BJ (cell line): ENCODE results near the gene APOC1. TPM values are rescaled to one million over a fixed set of nuclear protein-coding genes. Genes with fewer than 3 reads are reported as not detected.

ENCODE experiments used
- CTCF ChIA-PET: fragments of 350-600 bp; formaldehyde crosslinking; extraction: SDS; loops from one replicate; lab custom pipeline; 2021; ENCODE audit warnings: antibody characterized with exemption, inconsistent platforms; lab: Yijun Ruan, JAX
- POLR2A ChIA-PET: fragments of 300-600 bp; sonication (Branson Sonifier 250); formaldehyde crosslinking; extraction: SDS; loops from one replicate; lab custom pipeline; 2021; ENCODE audit warnings: antibody characterized with exemption; lab: Charles Lee
- DNase-seq: peaks from one replicate; pipeline ENCODE4 v3.0.0-alpha.2; 2011; ENCODE audit warnings: low read depth
- H3K27me3 ChIP-seq: 2 replicates; pipeline ENCODE4 v1.6.0; 2011; ENCODE audit warnings: low read length; ENCODE audit not compliant: control insufficient read depth, insufficient read depth
- H3K36me3 ChIP-seq: 2 replicates; pipeline ENCODE4 v1.5.1; 2011; ENCODE audit warnings: low read length; ENCODE audit not compliant: control insufficient read depth, insufficient read depth
- H3K4me3 ChIP-seq: 2 replicates; pipeline ENCODE4 v1.5.1; 2011; ENCODE audit warnings: low read depth, mild to moderate bottlenecking, control low read depth, low read length
- CTCF ChIP-seq: IDR thresholded peaks from 2 replicates; pipeline ENCODE4 v1.5.1; 2011; ENCODE audit warnings: low read depth, mild to moderate bottlenecking, control low read depth, inconsistent platforms, low read length, moderate library complexity; ENCODE audit not compliant: insufficient read depth
- polyA plus RNA-seq: library from polyadenylated mRNA; depleted of rRNA; stranded (reverse); fragments of >200 nt; gene quantifications from 2 replicates; pipeline ENCODE4 v1.2.3, GENCODE V29; 2011

APOC1 gene
- polyA plus RNA-seq, 1 experiment = 4.9 TPM

DNA sequence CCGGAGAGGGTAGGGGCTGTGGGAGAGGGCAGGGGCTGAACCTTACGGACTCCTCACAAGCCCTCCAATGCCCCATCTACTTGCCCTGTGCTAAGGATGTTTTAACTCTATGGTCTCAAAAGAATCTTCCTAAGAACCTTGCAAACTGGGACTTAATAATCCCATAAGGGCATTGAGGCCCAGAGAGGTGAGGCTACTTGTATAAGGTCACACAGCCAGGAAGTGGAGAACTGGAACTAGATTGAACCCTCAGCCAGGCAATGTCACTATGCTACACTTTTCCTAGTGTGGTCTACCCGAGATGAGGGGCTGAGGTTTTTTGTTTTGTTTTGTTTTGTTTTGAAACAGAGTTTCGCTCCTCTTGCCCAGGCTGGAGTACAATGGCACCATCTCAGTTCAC is 17.1 kb downstream of the APOC1 start:
- ChIA-PET POLR2A (no interaction called here), CTCF (interaction anchor here (1.0 kb wide), 1 partner anchor 28 kb away, joined by 3 read pairs; no protein-coding TSS in a partner anchor)
- no peak for DNase-seq
- no peak overlapping the region for H3K4me3 ChIP-seq
- TF ChIP-seq CTCF = no peak
- H3K36me3 ChIP-seq = no peaks in the 10 kb centered on the region
- no peaks in the 10 kb centered on the region for H3K27me3 ChIP-seq

GRCh38 chr19:44939668-44940067 is 25.3 kb downstream of the APOC1 start:
- H3K27me3 ChIP-seq = no peaks in the 10 kb centered on the region
- ChIA-PET CTCF (no interaction called here), POLR2A (no interaction called here)
- H3K4me3 ChIP-seq = no peak overlapping the region
- H3K36me3 ChIP-seq = no peaks in the 10 kb centered on the region
- no peak for DNase-seq
- TF ChIP-seq CTCF = no peak

GRCh38 chr19:44942067-44942571 is 27.7 kb downstream of the APOC1 start, which contains the start of gene APOC4:
TSS of gene APOC4 (plus strand) at chr19:44942237. CDS start at chr19:44942278, 41 bp downstream.
- H3K4me3 ChIP-seq = no peak within 1 kb of the TSS
- ChIA-PET POLR2A (no interaction called here), CTCF (interaction anchor here (1.1 kb wide), 1 partner anchor 38 kb away, joined by 3 read pairs; no protein-coding TSS in a partner anchor)
- TF ChIP-seq CTCF = no peak
- no peak for DNase-seq
- H3K27me3 ChIP-seq = no peaks in the 10 kb centered on the region
- H3K36me3 ChIP-seq = no peaks in the 10 kb centered on the region

- ChIA-PET POLR2A (no interaction called here), CTCF (no interaction called here)
- no peak for DNase-seq
- no peak for TF ChIP-seq CTCF
- H3K4me3 ChIP-seq = no peak overlapping the region
- no peaks in the 10 kb centered on the region for H3K27me3 ChIP-seq
- no peaks in the 10 kb centered on the region for H3K36me3 ChIP-seq
These were observed 29.4 kb downstream of the APOC1 start for GRCh38 chr19:44943801-44944249.

DNA sequence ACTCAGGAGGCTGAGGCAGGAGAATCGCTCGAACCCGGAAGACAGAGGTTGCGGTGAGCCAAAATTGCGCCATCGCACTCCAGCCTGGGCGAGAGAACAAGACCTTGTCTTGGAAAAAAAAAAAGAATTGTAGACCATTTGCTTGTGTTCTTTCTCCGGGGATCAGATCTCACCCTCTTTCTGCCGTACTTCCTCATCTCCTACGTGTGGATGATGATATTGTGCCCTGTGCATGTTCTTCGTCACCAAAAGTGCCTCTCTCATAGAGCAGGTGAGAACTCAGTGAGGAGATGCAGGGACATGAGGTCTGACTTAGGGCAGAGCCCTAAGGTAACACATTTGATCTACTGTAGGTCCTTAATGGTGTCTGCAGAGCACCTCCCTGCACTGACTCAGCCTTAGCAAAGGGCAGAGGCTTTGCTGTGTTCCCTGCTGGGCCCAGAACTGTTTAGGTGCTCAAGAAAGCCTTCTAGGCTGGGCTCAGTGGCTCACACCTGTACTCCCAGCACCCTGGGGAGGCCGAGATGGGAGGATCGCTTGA is 32.7 kb downstream of the APOC1 start:
- Histone ChIP-seq H3K36me3 (peaks cover 2% of the 10 kb centered on the region; the same call in 1 of the 2 replicates), H3K4me3 (no peak overlapping the region), H3K27me3 (no peaks in the 10 kb centered on the region)
- ChIA-PET POLR2A (no interaction called here), CTCF (interaction anchor here (12.3 kb wide), 1 partner anchor 42 kb away, joined by 151 read pairs; the partner anchor contains the start of gene APOE)
- no peak for DNase-seq
- no peak for TF ChIP-seq CTCF
